Astrocyte (in vitro differentiated cells and primary cell): Measurements from ENCODE around the gene CEACAM5. TPM values are rescaled to one million over a fixed set of nuclear protein-coding genes. Genes with fewer than 3 reads are reported as not detected.

Experiments
- DNase-seq: peaks from one replicate; pipeline ENCODE4 v3.0.0-alpha.2; 2010; ENCODE audit warnings: low read depth
- FAIRE-seq: peaks from 2 replicates; lab custom pipeline; 2011; peaks lifted over from hg19 to GRCh38; lab: Jason Lieb, UNC
- H2AFZ ChIP-seq: 2 replicates; pipeline ENCODE4 v1.6.0; 2012; ENCODE audit warnings: low read depth, low read length, inconsistent platforms
- H3K27ac ChIP-seq: 2 replicates; pipeline ENCODE4 v1.5.1; 2011; ENCODE audit warnings: low read depth, low read length, inconsistent platforms
- H3K27me3 ChIP-seq: 2 replicates; pipeline ENCODE4 v1.6.0; 2011; ENCODE audit warnings: low read length, inconsistent platforms; ENCODE audit not compliant: insufficient read depth
- H3K36me3 ChIP-seq: 2 replicates; pipeline ENCODE4 v1.5.1; 2011; ENCODE audit warnings: low read length, inconsistent platforms; ENCODE audit not compliant: insufficient read depth
- H3K4me1 ChIP-seq: 2 replicates; pipeline ENCODE4 v1.5.1; 2011; ENCODE audit warnings: low read length, inconsistent platforms; ENCODE audit not compliant: insufficient read depth
- H3K4me2 ChIP-seq: 2 replicates; pipeline ENCODE4 v1.6.0; 2012; ENCODE audit warnings: low read length, inconsistent platforms
- H3K4me3 ChIP-seq: 2 replicates; pipeline ENCODE4 v1.5.1; 2011; ENCODE audit warnings: low read depth, mild to moderate bottlenecking, low read length, inconsistent platforms; ENCODE audit not compliant: insufficient read depth
- H3K79me2 ChIP-seq: 2 replicates; pipeline ENCODE4 v1.6.0; 2012; ENCODE audit warnings: mild to moderate bottlenecking, low read length, inconsistent platforms; ENCODE audit not compliant: insufficient read depth
- H3K9ac ChIP-seq: 2 replicates; pipeline ENCODE4 v1.6.0; 2012; ENCODE audit warnings: mild to moderate bottlenecking, low read length, inconsistent platforms
- H3K9me3 ChIP-seq: 2 replicates; pipeline ENCODE4 v1.5.1; 2012; ENCODE audit warnings: low read depth, mild to moderate bottlenecking, low read length, inconsistent platforms; ENCODE audit not compliant: insufficient read depth
- H4K20me1 ChIP-seq: 2 replicates; pipeline ENCODE4 v1.6.0; 2012; ENCODE audit warnings: low read length, inconsistent platforms; ENCODE audit not compliant: insufficient read depth
- H3K27ac Mint-ChIP-seq: one replicate; pipeline ENCODE4 v1.8.0; 2021; ENCODE audit warnings: mild to moderate bottlenecking, mixed read lengths; ENCODE audit not compliant: unreplicated experiment
- H3K27me3 Mint-ChIP-seq: one replicate; pipeline ENCODE4 v1.8.0; 2021; ENCODE audit warnings: low read depth, mixed read lengths; ENCODE audit not compliant: unreplicated experiment
- H3K36me3 Mint-ChIP-seq: one replicate; pipeline ENCODE4 v1.8.0; 2021; ENCODE audit warnings: low read depth, mixed read lengths; ENCODE audit not compliant: unreplicated experiment
- H3K4me1 Mint-ChIP-seq: one replicate; pipeline ENCODE4 v1.8.0; 2021; ENCODE audit warnings: low read depth, mixed read lengths; ENCODE audit not compliant: unreplicated experiment
- H3K4me3 Mint-ChIP-seq: one replicate; pipeline ENCODE4 v1.8.0; 2021; ENCODE audit warnings: mild to moderate bottlenecking, moderate library complexity, mixed read lengths; ENCODE audit not compliant: unreplicated experiment
- H3K9me3 Mint-ChIP-seq: one replicate; pipeline ENCODE4 v1.8.0; 2021; ENCODE audit warnings: mild to moderate bottlenecking, mixed read lengths; ENCODE audit not compliant: unreplicated experiment
- CTCF ChIP-seq: IDR thresholded peaks from 2 replicates; pipeline ENCODE4 v1.5.1; 2011; ENCODE audit warnings: low read depth, mild to moderate bottlenecking, inconsistent platforms, low read length, moderate library complexity; ENCODE audit not compliant: insufficient read depth
- EZH2 ChIP-seq: IDR thresholded peaks from 2 replicates; pipeline ENCODE4 v1.6.1; 2012; ENCODE audit warnings: mild to moderate bottlenecking, low read length, inconsistent platforms; ENCODE audit not compliant: insufficient read depth
- total RNA-seq: library from RNA; stranded (reverse); gene quantifications from 2 replicates; pipeline ENCODE4 v1.2.1, GENCODE V29; 2021

CEACAM5 gene
- total RNA-seq, 1 donor from 2014 or later, result not detected

DNA sequence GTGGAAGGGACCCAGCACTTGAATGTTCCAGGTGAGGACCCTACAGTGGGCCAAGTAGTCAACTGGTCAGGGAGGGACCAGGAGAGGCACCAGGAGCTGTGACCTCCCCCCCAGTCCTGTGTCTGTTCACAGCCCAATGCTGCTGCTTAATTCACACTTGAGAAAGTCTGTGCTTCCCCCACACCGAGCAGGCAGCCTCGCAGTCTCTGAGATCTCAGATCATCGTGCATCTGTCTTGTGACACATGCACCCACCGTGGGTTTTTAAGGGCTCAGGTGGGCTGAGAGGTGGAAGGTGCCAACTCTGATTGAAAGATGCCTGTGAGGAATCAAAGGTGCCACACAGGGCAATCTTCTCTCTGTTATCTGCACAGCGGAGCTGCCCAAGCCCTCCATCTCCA lies 6.2 kb downstream of the CEACAM5 start:
- no peaks in the 10 kb centered on the region for H3K9me3 ChIP-seq
- H3K27ac Mint-ChIP-seq, result no peak overlapping the region
- no peaks in the 10 kb centered on the region for H3K36me3 ChIP-seq
- H3K9ac ChIP-seq, result no peak overlapping the region
- peaks cover 94% of the 10 kb centered on the region for H3K27me3 Mint-ChIP-seq
- H3K9me3 Mint-ChIP-seq, result no peaks in the 10 kb centered on the region
- no peak for TF ChIP-seq EZH2
- no peak for TF ChIP-seq CTCF
- FAIRE-seq (no peak), DNase-seq (no peak)
- H3K4me3 Mint-ChIP-seq, result no peak overlapping the region
- no peaks in the 10 kb centered on the region for H4K20me1 ChIP-seq
- no peaks in the 10 kb centered on the region for H3K79me2 ChIP-seq
- no peaks in the 10 kb centered on the region for H3K4me1 ChIP-seq
- no peaks in the 10 kb centered on the region for H3K36me3 Mint-ChIP-seq
- no peak overlapping the region for H3K4me2 ChIP-seq
- no peaks in the 10 kb centered on the region for H3K4me1 Mint-ChIP-seq
- H2AFZ ChIP-seq, result no peak overlapping the region
- no peak overlapping the region for H3K27ac ChIP-seq
- no peak overlapping the region for H3K4me3 ChIP-seq
- H3K27me3 ChIP-seq, result no peaks in the 10 kb centered on the region

- no peak overlapping the region for H3K4me3 ChIP-seq
- no peak for DNase-seq
- no peaks in the 10 kb centered on the region for H3K27me3 ChIP-seq
- H3K4me1 Mint-ChIP-seq, result no peaks in the 10 kb centered on the region
- no peak overlapping the region for H3K27ac ChIP-seq
- H3K9me3 ChIP-seq, result no peaks in the 10 kb centered on the region
- peaks cover 61% of the 10 kb centered on the region for H3K27me3 Mint-ChIP-seq
- no peaks in the 10 kb centered on the region for H3K36me3 ChIP-seq
- no peak overlapping the region for H3K4me2 ChIP-seq
- H2AFZ ChIP-seq, result no peak overlapping the region
- no peak overlapping the region for H3K4me3 Mint-ChIP-seq
- TF ChIP-seq EZH2 (no peak), CTCF (no peak)
- no peaks in the 10 kb centered on the region for H3K4me1 ChIP-seq
- no peaks in the 10 kb centered on the region for H4K20me1 ChIP-seq
- no peak overlapping the region for H3K9ac ChIP-seq
- H3K36me3 Mint-ChIP-seq, result no peaks in the 10 kb centered on the region
- no peaks in the 10 kb centered on the region for H3K79me2 ChIP-seq
- FAIRE-seq, result no peak
- H3K9me3 Mint-ChIP-seq, result peaks cover 2% of the 10 kb centered on the region
- no peak overlapping the region for H3K27ac Mint-ChIP-seq
Measured at GRCh38 chr19:41718761-41719160, 10.3 kb downstream of the CEACAM5 start.

GRCh38 chr19:41720103-41720502 lies 11.7 kb downstream of the CEACAM5 start:
- no peaks in the 10 kb centered on the region for H3K36me3 Mint-ChIP-seq
- H3K79me2 ChIP-seq, result no peaks in the 10 kb centered on the region
- no peaks in the 10 kb centered on the region for H4K20me1 ChIP-seq
- H3K27me3 ChIP-seq, result no peaks in the 10 kb centered on the region
- DNase-seq (no peak), FAIRE-seq (no peak)
- H3K4me3 ChIP-seq, result no peak overlapping the region
- no peak overlapping the region for H3K9ac ChIP-seq
- H3K4me1 ChIP-seq, result no peaks in the 10 kb centered on the region
- no peak overlapping the region for H3K4me3 Mint-ChIP-seq
- H2AFZ ChIP-seq, result no peak overlapping the region
- no peak overlapping the region for H3K27ac Mint-ChIP-seq
- no peak overlapping the region for H3K4me2 ChIP-seq
- no peaks in the 10 kb centered on the region for H3K36me3 ChIP-seq
- H3K27ac ChIP-seq, result no peak overlapping the region
- TF ChIP-seq EZH2 (no peak), CTCF (no peak)
- H3K27me3 Mint-ChIP-seq, result peaks cover 51% of the 10 kb centered on the region
- peaks cover 2% of the 10 kb centered on the region for H3K9me3 Mint-ChIP-seq
- H3K9me3 ChIP-seq, result no peaks in the 10 kb centered on the region
- no peaks in the 10 kb centered on the region for H3K4me1 Mint-ChIP-seq
